NT2/D1 (cell line): ENCODE results near the gene HNRNPH1.
"Not testable (repeated sequence)": the region's sequence is repeated elsewhere in the genome, so short reads cannot be mapped to it uniquely, and the experiment has no call there.

ENCODE experiments used
- YY1 ChIP-seq: IDR thresholded peaks from 2 replicates; pipeline ENCODE4 v1.6.1; 2011; ENCODE audit not compliant: insufficient read length, insufficient read depth
- ZNF274 ChIP-seq: IDR thresholded peaks from 2 replicates; pipeline ENCODE4 v1.6.1; 2011; ENCODE audit warnings: mild to moderate bottlenecking, low read depth, low read length

- TF ChIP-seq YY1, ZNF274: not testable (repeated sequence)
Observed at GRCh38 chr5:179643141-179643920, 19.9 kb upstream of the HNRNPH1 start.
